Mesothelial cell of epicardium (in vitro differentiated cells): ENCODE data around the gene ADAMTS6. TPM values are rescaled to one million over a fixed set of nuclear protein-coding genes. Genes with fewer than 3 reads are reported as not detected.
"Not testable (repeated sequence)": the region's sequence is repeated elsewhere in the genome, so short reads cannot be mapped to it uniquely, and the experiment has no call there.

ENCODE experiments used
- DNase-seq, 2 experiments: peaks; one replicate each; pipeline ENCODE4 v3.0.0; 2021; ENCODE audit warnings: low spot score in 2 of 2; ENCODE audit not compliant: unreplicated experiment in 2 of 2
- H3K27ac Mint-ChIP-seq: 2 replicates; pipeline ENCODE4 v1.8.0; 2021; ENCODE audit warnings: mixed read lengths
- H3K27me3 Mint-ChIP-seq: 2 replicates; pipeline ENCODE4 v1.8.0; 2021; ENCODE audit warnings: low read depth, mixed read lengths
- H3K36me3 Mint-ChIP-seq: 2 replicates; pipeline ENCODE4 v1.8.0; 2021; ENCODE audit warnings: mixed read lengths
- H3K4me1 Mint-ChIP-seq: 2 replicates; pipeline ENCODE4 v1.8.0; 2021; ENCODE audit warnings: mixed read lengths
- H3K4me3 Mint-ChIP-seq: 2 replicates; pipeline ENCODE4 v1.8.0; 2021; ENCODE audit warnings: mild to moderate bottlenecking, moderate library complexity, mixed read lengths
- H3K9me3 Mint-ChIP-seq: 2 replicates; pipeline ENCODE4 v1.8.0; 2021; ENCODE audit warnings: mixed read lengths
- total RNA-seq: library from RNA; stranded (reverse); gene quantifications from 3 replicates; pipeline ENCODE4 v1.2.1, GENCODE V29; 2021
- TF ChIP-seq, protein P1 (sequence below): fragments of 200-600 bp; sonication (generic); IDR thresholded peaks from one replicate; pipeline ENCODE4 v1.5.0; 2021; ENCODE audit warnings: antibody characterized with exemption; ENCODE audit not compliant: unreplicated experiment

The ADAMTS6 gene
- total RNA-seq, 1 donor from 2014 or later = 20.6 TPM

DNA sequence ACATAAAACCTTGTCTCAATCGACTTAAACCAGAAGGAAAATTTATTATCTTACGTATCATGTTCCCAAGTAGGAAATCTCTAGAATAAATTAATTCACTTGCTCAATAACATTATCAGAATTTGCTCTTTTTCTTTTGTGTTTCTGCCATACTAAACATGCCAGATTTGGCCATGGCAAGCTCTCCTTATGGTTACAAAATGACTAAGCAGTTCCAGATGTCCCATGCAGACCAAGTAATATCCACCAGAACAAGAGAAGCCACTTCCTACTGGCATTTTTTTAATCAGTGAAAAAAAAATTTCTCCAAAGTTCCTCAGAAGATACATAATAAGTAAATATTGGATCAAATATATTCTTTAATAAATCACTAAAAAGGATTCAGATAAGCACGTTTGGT is 25.2 kb upstream of the ADAMTS6 start:
- TF ChIP-seq, protein P1, sequence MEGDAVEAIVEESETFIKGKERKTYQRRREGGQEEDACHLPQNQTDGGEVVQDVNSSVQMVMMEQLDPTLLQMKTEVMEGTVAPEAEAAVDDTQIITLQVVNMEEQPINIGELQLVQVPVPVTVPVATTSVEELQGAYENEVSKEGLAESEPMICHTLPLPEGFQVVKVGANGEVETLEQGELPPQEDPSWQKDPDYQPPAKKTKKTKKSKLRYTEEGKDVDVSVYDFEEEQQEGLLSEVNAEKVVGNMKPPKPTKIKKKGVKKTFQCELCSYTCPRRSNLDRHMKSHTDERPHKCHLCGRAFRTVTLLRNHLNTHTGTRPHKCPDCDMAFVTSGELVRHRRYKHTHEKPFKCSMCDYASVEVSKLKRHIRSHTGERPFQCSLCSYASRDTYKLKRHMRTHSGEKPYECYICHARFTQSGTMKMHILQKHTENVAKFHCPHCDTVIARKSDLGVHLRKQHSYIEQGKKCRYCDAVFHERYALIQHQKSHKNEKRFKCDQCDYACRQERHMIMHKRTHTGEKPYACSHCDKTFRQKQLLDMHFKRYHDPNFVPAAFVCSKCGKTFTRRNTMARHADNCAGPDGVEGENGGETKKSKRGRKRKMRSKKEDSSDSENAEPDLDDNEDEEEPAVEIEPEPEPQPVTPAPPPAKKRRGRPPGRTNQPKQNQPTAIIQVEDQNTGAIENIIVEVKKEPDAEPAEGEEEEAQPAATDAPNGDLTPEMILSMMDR = no peak
- H3K9me3 Mint-ChIP-seq = no peaks in the 10 kb centered on the region
- peaks cover 2% of the 10 kb centered on the region for H3K36me3 Mint-ChIP-seq
- H3K4me1 Mint-ChIP-seq = no peaks in the 10 kb centered on the region
- DNase-seq = no peak
- no peaks in the 10 kb centered on the region for H3K27me3 Mint-ChIP-seq
- H3K27ac Mint-ChIP-seq = no peak overlapping the region
- H3K4me3 Mint-ChIP-seq = no peak overlapping the region

DNA sequence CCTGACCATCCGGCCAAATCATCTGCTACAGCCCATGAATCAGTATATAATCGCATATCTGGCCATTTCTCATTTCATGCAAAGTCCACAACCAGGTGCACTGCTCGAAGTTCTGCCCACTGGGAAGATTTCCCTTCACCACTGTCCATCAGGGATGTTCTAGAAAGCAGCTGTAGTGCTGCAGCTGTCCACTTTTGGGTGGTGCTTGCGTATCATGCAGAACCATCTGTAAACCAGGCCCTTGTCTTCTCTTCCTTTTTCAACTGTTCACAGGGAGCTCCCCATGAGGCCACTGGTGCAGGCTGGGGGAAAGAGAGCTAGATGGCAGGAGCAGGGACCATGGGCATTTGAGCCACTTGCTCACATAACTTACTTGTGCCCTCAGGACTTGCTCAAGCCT is 7.4 kb upstream of the ADAMTS6 start:
- no peak overlapping the region for H3K27ac Mint-ChIP-seq
- H3K4me3 Mint-ChIP-seq = no peak overlapping the region
- TF ChIP-seq, protein P1 = no peak
- no peak for DNase-seq
- no peaks in the 10 kb centered on the region for H3K27me3 Mint-ChIP-seq
- H3K9me3 Mint-ChIP-seq = no peaks in the 10 kb centered on the region
- no peaks in the 10 kb centered on the region for H3K36me3 Mint-ChIP-seq
- H3K4me1 Mint-ChIP-seq = peaks cover 3% of the 10 kb centered on the region

DNA sequence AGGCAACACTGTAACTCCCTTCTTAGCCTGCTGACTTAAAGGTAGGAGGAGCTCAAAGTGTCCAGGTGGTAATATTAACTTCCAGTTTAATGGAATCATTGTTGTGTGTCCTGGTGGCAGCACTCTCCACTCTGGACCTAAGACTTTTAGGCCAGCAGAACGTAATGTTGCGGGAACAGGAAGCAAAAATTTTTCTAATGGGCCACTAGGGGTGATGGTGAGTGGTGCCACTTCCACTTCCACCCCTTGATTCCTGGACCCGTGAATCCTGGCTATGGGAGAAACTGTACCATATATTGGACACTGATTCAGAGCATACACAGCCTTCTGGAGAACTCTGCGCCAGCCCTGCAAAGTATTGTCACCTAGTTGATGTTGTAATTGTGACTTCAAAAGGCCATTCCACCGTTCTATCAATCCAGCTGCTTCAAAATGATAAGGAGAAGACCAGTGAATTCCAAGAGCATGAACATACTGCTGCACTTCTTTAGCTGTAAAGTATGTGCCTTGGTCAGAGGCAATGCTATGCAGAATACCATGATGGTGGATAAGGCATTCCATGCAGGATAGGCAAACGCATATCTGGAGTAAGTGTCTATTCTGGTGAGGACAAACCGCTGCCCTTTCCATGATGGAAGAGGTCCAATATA is 6.4 kb upstream of the ADAMTS6 start:
- H3K27me3 Mint-ChIP-seq, H3K4me3 Mint-ChIP-seq, H3K36me3 Mint-ChIP-seq, H3K27ac Mint-ChIP-seq, H3K9me3 Mint-ChIP-seq, H3K4me1 Mint-ChIP-seq, DNase-seq: not testable (repeated sequence)

DNA sequence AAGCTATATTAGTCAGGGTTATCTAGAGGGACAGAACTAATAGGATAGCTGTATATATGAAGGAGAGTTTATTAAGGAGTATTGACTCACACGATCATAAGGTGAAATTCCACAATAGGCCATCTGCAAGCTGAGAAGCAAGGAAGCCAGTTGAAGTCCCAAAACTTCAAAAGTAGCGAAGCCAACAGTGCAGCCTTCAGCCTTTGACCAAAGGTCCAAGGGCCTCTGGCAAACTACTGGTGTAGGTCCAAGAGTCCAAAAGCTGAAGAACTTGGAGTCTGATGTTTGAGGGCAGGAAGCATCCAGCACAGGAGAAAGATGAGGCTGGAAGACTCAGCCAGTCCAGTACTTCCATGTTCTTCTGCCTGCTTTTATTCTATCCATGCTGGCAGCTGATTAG is 5.1 kb upstream of the ADAMTS6 start:
- H3K27ac Mint-ChIP-seq, H3K36me3 Mint-ChIP-seq, H3K4me3 Mint-ChIP-seq: not testable (repeated sequence)

DNA sequence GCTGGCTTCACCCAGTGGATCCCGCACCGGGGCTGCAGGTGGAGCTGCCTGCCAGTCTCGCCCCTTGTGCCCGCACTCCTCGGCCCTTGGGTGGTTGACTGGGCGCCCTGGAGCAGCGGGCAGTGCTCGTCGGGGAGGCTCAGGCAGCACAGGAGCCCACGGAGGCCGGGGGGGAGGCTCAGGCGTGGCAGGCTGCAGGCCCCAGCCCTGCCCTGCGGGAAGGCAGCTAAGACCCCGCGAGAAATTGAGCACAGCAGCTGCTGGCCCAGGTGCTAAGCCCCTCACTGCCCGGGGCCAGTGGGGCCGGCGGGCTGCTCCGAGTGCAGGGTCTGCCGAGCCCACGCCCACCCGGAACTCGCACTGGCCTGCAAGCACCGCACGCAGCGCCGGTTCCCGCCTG is 3.7 kb upstream of the ADAMTS6 start:
- Mint-ChIP-seq H3K27me3 (no peaks in the 10 kb centered on the region), H3K4me1 (peaks cover 17% of the 10 kb centered on the region), H3K27ac (no peak overlapping the region), H3K9me3 (no peaks in the 10 kb centered on the region), H3K4me3 (no peak overlapping the region), H3K36me3 (no peaks in the 10 kb centered on the region)
- no peak for DNase-seq
- TF ChIP-seq, protein P1 = no peak

More for the DNA sequence above, 5.1 kb upstream of the ADAMTS6 start:
- H3K4me1 Mint-ChIP-seq = peaks cover 13% of the 10 kb centered on the region
- H3K9me3 Mint-ChIP-seq, DNase-seq, H3K27me3 Mint-ChIP-seq: not testable (repeated sequence)

DNA sequence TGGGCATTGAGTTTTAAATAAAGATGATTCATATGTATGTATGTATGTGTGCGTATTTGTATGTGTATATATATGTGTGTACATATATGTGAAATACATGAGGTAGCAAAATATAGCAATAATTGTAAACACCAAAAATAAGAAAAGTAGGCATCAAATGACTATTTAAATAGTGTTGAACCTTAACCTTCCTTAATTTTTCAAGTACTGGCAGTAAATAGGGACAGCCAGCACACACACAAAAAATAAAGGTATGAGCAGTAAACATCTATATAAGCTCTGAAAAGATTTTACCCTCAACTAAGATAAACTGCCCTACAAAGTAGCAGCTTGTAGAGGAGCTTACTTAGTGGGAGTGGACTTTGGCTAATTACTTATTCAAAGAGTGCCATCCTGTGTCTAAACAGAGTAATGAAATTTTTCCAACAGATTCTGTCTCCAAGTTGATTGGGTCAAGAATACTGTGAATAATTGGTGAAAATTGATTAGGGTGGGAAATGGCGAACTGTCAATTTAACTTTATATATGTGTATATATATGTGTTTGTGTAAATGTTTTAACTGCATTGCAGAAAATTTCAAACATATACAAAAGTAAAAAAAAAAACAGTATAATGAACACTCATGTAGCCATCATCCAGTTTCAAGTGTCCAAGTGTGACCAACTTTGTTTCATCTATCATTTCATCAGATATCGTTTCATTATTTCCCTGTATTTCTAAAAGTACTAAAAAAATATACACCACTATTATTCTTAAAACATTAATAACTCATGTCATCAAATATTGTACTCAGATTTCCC is 2.0 kb upstream of the ADAMTS6 start:
- no peak overlapping the region for H3K4me3 Mint-ChIP-seq
- no peaks in the 10 kb centered on the region for H3K36me3 Mint-ChIP-seq
- H3K27me3 Mint-ChIP-seq = no peaks in the 10 kb centered on the region
- no peaks in the 10 kb centered on the region for H3K9me3 Mint-ChIP-seq
- H3K4me1 Mint-ChIP-seq = peaks cover 17% of the 10 kb centered on the region
- TF ChIP-seq, protein P1 = peak; percentile 50
- DNase-seq = no peak
- H3K27ac Mint-ChIP-seq = peak overlapping the region; percentile 96
